Sigmoid colon (tissue), 4 donors: Measurements from ENCODE around the gene POLE2.

Source experiments
- POLR2A ChIP-seq, 2 donors: fragments of 450-650 bp; IDR thresholded peaks; one replicate each; pipeline ENCODE4 v1.6.1; 2016; ENCODE audit warnings: antibody characterized with exemption in 2 of 2, mild to moderate bottlenecking in 2 of 2, moderate library complexity in 2 of 2
- POLR2AphosphoS5 ChIP-seq, 4 donors: sonication (generic); formaldehyde crosslinking; IDR thresholded peaks; one replicate each; pipeline ENCODE4 v1.6.1; 2017; ENCODE audit warnings: antibody characterized with exemption in 4 of 4
- TF ChIP-seq, protein P1 (sequence below), 4 experiments: fragments of 450-650 bp in 3 of 4; fragments of 200-600 bp in 1 of 4; IDR thresholded peaks; one replicate each; pipeline ENCODE4 v1.5.1; 2016 to 2019; ENCODE audit warnings: antibody characterized with exemption in 4 of 4, mild to moderate bottlenecking in 3 of 4, moderate library complexity in 2 of 4

GRCh38 chr14:49733836-49734235 lies 45.8 kb upstream of the POLE2 start:
- TF ChIP-seq POLR2AphosphoS5 (IDR thresholded peaks at IDR 0.05) (no peak), POLR2A (IDR thresholded peaks at IDR 0.05) (no peak)
- TF ChIP-seq, protein P1, sequence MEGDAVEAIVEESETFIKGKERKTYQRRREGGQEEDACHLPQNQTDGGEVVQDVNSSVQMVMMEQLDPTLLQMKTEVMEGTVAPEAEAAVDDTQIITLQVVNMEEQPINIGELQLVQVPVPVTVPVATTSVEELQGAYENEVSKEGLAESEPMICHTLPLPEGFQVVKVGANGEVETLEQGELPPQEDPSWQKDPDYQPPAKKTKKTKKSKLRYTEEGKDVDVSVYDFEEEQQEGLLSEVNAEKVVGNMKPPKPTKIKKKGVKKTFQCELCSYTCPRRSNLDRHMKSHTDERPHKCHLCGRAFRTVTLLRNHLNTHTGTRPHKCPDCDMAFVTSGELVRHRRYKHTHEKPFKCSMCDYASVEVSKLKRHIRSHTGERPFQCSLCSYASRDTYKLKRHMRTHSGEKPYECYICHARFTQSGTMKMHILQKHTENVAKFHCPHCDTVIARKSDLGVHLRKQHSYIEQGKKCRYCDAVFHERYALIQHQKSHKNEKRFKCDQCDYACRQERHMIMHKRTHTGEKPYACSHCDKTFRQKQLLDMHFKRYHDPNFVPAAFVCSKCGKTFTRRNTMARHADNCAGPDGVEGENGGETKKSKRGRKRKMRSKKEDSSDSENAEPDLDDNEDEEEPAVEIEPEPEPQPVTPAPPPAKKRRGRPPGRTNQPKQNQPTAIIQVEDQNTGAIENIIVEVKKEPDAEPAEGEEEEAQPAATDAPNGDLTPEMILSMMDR (IDR thresholded peaks at IDR 0.05) = no peak
